Mesendoderm (in vitro differentiated cells): ENCODE data around the gene DENND1A.

Experiments
- DNase-seq: peaks from one replicate; pipeline ENCODE4 v3.0.0; 2013
- H2AK5ac ChIP-seq: 2 replicates; pipeline ENCODE4 v1.6.1; 2013; ENCODE audit warnings: low read length, inconsistent platforms
- H2BK120ac ChIP-seq: 2 replicates; pipeline ENCODE4 v1.6.1; 2013; ENCODE audit warnings: low read depth, mild to moderate bottlenecking, low read length, moderate library complexity, mixed read lengths
- H2BK15ac ChIP-seq: replicated peaks from 2 replicates; pipeline ENCODE4 v1.6.1; 2013; ENCODE audit warnings: low read depth, mild to moderate bottlenecking, moderate library complexity
- H2BK5ac ChIP-seq: 2 replicates; pipeline ENCODE4 v1.6.1; 2013; ENCODE audit warnings: low read length, inconsistent platforms
- H3K18ac ChIP-seq: 2 replicates; pipeline ENCODE4 v1.6.1; 2013; ENCODE audit warnings: mild to moderate bottlenecking, low read length, mixed read lengths
- H3K23ac ChIP-seq: one replicate; pipeline ENCODE4 v1.6.1; 2013; ENCODE audit warnings: low read length
- H3K27ac ChIP-seq: 2 replicates; pipeline ENCODE4 v1.5.1; 2013; ENCODE audit warnings: low read depth, mild to moderate bottlenecking, inconsistent platforms, low read length, moderate library complexity
- H3K27me3 ChIP-seq: 2 replicates; pipeline ENCODE4 v1.6.1; 2013; ENCODE audit warnings: low read length, control low read depth, mild to moderate bottlenecking, inconsistent platforms; ENCODE audit not compliant: insufficient read depth, poor library complexity
- H3K36me3 ChIP-seq: 2 replicates; pipeline ENCODE4 v1.6.1; 2013; ENCODE audit warnings: low read length, inconsistent platforms; ENCODE audit not compliant: control insufficient read depth, insufficient read depth
- H3K4ac ChIP-seq: one replicate; pipeline ENCODE4 v1.6.1; 2013; ENCODE audit warnings: low read depth, mild to moderate bottlenecking, low read length, moderate library complexity
- H3K4me1 ChIP-seq: 2 replicates; pipeline ENCODE4 v1.6.1; 2013; ENCODE audit warnings: low read depth, low read length, inconsistent platforms; ENCODE audit not compliant: control insufficient read depth
- H3K4me2 ChIP-seq: 2 replicates; pipeline ENCODE4 v1.6.1; 2013; ENCODE audit warnings: low read length
- H3K4me3 ChIP-seq: 2 replicates; pipeline ENCODE4 v1.5.1; 2013; ENCODE audit warnings: mild to moderate bottlenecking, low read length
- H3K56ac ChIP-seq: one replicate; pipeline ENCODE4 v1.6.1; 2013; ENCODE audit warnings: low read length
- H3K79me1 ChIP-seq: 2 replicates; pipeline ENCODE4 v1.6.1; 2013; ENCODE audit warnings: low read length, inconsistent platforms
- H3K79me2 ChIP-seq: 2 replicates; pipeline ENCODE4 v1.6.1; 2013; ENCODE audit warnings: mild to moderate bottlenecking, low read length; ENCODE audit not compliant: control insufficient read depth, insufficient read depth
- H3K9ac ChIP-seq: 2 replicates; pipeline ENCODE4 v1.6.1; 2013; ENCODE audit warnings: low read length, inconsistent platforms
- H4K5ac ChIP-seq: one replicate; pipeline ENCODE4 v1.6.1; 2013; ENCODE audit warnings: low read length
- H4K8ac ChIP-seq: one replicate; pipeline ENCODE4 v1.6.1; 2013; ENCODE audit warnings: low read depth, mild to moderate bottlenecking, control low read depth, low read length, moderate library complexity
- WGBS: extraction: QIAGEN DNeasy Blood & Tissue Kit; methylation state at CpG from one replicate; pipeline ENCODE4 v1.1.7; 2013; ENCODE audit warnings: low lambda C conversion rate, missing lambda C conversion rate; ENCODE audit not compliant: insufficient coverage; ENCODE audit errors: extremely low coverage; 5-methylcytosine and 5-hydroxymethylcytosine counted together

The DENND1A gene

DNA sequence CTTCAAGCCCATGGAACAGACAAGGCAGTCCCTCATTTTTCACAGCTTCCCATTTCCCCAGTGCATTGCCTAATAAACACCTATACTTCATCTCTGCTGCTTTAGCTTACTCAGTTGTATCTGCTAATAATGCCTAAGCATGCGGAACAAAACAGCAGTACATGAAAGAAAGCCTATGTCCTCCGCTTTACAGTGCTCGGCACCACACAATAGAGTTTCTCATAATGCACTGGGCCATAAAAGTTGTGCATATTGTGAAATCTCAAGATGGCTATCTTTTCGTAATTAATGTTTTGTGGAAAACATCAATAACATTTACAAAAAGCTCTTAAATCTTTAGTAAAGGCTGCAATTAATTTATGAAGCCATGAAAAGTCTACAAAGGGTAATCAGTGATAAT lies 69.3 kb downstream of the DENND1A start:
- Histone ChIP-seq H4K8ac (no peak overlapping the region), H3K27me3 (no peaks in the 10 kb centered on the region), H3K4me3 (no peak overlapping the region), H3K36me3 (no peaks in the 10 kb centered on the region), H3K4me2 (no peak overlapping the region), H4K5ac (no peak overlapping the region), H3K4ac (no peak overlapping the region), H3K56ac (no peak overlapping the region), H3K79me1 (no peaks in the 10 kb centered on the region), H3K18ac (no peak overlapping the region), H3K4me1 (peaks cover 21% of the 10 kb centered on the region), H2BK5ac (no peak overlapping the region), H3K27ac (no peak overlapping the region), H3K23ac (no peak overlapping the region), H2BK15ac (peak overlapping the region; percentile 85), H2BK120ac (no peak overlapping the region), H3K79me2 (no peaks in the 10 kb centered on the region), H3K9ac (no peak overlapping the region), H2AK5ac (no peak overlapping the region)
- WGBS, result no CpG with 5 or more reads among the region's 4 CpGs
- no peak for DNase-seq

DNA sequence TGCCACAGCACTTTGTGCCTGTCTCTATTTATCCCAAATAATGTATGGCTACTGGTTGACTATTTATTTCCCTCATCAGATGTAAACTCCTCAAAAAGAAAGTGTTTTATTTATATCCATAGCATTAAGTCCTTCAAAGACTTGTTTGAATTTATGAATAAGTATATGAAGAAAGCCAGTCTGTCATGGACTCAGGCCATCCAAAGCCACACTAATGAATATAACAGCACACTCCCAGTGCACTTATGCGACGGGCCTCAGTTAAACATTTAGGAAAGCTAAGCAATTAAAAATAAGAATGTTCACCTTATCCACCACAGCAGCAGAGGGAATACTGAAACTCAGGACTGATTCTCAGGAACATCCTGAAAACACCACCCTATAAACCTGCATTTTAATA lies 77.5 kb downstream of the DENND1A start:
- H4K5ac ChIP-seq, result no peak overlapping the region
- no peaks in the 10 kb centered on the region for H3K36me3 ChIP-seq
- H2BK5ac ChIP-seq, result no peak overlapping the region
- no peak overlapping the region for H2BK15ac ChIP-seq
- H3K4ac ChIP-seq, result no peak overlapping the region
- no peak overlapping the region for H3K23ac ChIP-seq
- no peak overlapping the region for H3K9ac ChIP-seq
- no CpG with 5 or more reads among the region's 2 CpGs for WGBS
- H3K56ac ChIP-seq, result no peak overlapping the region
- DNase-seq, result no peak
- no peak overlapping the region for H3K27ac ChIP-seq
- H3K79me2 ChIP-seq, result no peaks in the 10 kb centered on the region
- no peak overlapping the region for H3K4me2 ChIP-seq
- H2AK5ac ChIP-seq, result no peak overlapping the region
- H3K4me3 ChIP-seq, result no peak overlapping the region
- no peak overlapping the region for H4K8ac ChIP-seq
- no peaks in the 10 kb centered on the region for H3K4me1 ChIP-seq
- no peak overlapping the region for H3K18ac ChIP-seq
- no peaks in the 10 kb centered on the region for H3K27me3 ChIP-seq
- H3K79me1 ChIP-seq, result no peaks in the 10 kb centered on the region
- H2BK120ac ChIP-seq, result no peak overlapping the region

DNA sequence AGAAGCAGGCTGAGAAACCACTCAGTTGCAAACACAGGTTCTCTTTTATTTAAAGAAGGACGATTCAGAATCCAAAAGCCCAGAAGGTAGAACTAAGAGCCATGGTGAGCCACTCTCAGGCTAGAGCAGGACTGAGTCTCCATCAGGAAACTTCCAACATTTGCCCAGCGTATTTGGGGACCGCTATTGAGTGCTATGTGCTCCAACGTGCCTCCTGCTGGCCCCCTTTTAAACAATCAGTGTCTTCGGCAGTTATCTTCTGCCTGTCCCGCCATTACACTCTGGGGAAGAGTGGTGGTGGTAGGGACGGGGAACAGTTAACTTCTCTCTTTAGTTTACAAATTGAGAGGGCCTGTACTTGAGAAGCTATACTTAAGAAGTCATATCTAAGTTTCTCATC lies 78.1 kb downstream of the DENND1A start:
- Histone ChIP-seq H3K4me3 (no peak overlapping the region), H3K27me3 (no peaks in the 10 kb centered on the region), H2BK5ac (no peak overlapping the region), H3K36me3 (no peaks in the 10 kb centered on the region), H4K8ac (no peak overlapping the region), H3K23ac (no peak overlapping the region), H3K79me1 (no peaks in the 10 kb centered on the region), H3K4me2 (no peak overlapping the region), H2BK15ac (no peak overlapping the region), H4K5ac (no peak overlapping the region), H3K56ac (no peak overlapping the region), H3K27ac (no peak overlapping the region), H2BK120ac (no peak overlapping the region), H3K18ac (no peak overlapping the region), H3K79me2 (no peaks in the 10 kb centered on the region), H3K4ac (no peak overlapping the region), H3K4me1 (no peaks in the 10 kb centered on the region), H3K9ac (no peak overlapping the region), H2AK5ac (no peak overlapping the region)
- peak; percentile 33 for DNase-seq
- WGBS, result no CpG with 5 or more reads among the region's 7 CpGs

DNA sequence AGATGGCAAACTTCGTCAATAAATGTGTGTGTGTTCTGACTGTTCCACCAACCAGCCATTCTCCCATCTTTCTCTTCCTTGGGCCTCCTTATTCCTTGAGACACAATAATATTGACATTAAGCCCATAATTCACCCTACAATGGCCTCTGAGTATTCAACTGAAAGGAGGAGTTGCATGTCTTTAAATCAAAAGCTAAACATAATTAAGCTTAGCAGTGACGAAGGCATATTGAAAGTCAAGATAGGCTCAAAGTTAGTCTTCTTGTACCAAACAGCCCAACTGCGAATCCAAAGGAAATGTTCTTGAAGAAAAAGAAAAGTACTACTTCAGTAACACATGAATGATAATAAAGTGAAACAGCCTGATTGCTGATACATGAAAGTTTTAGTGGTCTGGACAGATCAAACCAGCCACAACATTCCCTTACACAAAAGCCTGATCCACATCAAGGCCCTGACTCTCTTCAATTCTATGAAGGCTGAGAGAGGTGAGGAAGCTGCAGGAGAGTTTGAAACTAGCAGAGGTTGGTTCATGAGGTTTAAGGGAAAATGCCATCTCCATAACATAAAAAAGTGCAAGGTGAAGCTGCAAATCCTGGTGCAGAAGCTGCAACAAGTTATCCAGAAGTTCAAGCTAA lies 81.4 kb downstream of the DENND1A start:
- no peak overlapping the region for H2BK15ac ChIP-seq
- no CpG with 5 or more reads among the region's 3 CpGs for WGBS

DNA sequence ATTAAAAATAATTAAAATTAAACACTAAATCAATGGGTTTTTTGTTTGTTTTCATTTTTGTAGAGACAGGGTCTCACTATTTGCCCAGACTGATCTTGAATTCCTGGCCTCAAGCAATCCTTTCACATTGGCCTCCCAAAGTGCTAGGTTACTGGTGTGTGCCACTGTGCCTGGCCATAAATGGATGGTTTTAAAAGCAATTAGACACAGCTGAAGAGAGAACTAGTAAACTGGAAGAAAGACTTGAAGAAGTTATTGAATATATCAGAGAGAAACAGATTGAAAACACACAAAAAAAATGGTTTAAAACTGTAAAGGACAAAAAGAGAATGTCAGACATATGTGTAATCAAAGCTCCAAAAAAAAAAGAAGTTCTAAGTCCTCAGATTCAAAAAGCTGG lies 83.0 kb downstream of the DENND1A start:
- no peak overlapping the region for H2BK120ac ChIP-seq
- H3K23ac ChIP-seq, result no peak overlapping the region
- no peak overlapping the region for H2BK5ac ChIP-seq
- H3K79me1 ChIP-seq, result no peaks in the 10 kb centered on the region
- no peak overlapping the region for H2AK5ac ChIP-seq
- no peak overlapping the region for H4K5ac ChIP-seq
- no peak overlapping the region for H3K4ac ChIP-seq
- H3K36me3 ChIP-seq, result no peaks in the 10 kb centered on the region
- no peak overlapping the region for H3K27ac ChIP-seq
- no peak overlapping the region for H3K18ac ChIP-seq
- no peak overlapping the region for H3K4me2 ChIP-seq
- H3K4me3 ChIP-seq, result no peak overlapping the region
- H3K56ac ChIP-seq, result no peak overlapping the region
- H4K8ac ChIP-seq, result no peak overlapping the region
- no peaks in the 10 kb centered on the region for H3K79me2 ChIP-seq
- H3K9ac ChIP-seq, result no peak overlapping the region
- DNase-seq, result no peak
- H3K4me1 ChIP-seq, result no peaks in the 10 kb centered on the region
- H2BK15ac ChIP-seq, result no peak overlapping the region
- no peaks in the 10 kb centered on the region for H3K27me3 ChIP-seq

More for the DNA sequence above, 81.4 kb downstream of the DENND1A start:
- Histone ChIP-seq H3K4me3 (no peak overlapping the region), H3K27ac (no peak overlapping the region), H2BK5ac (no peak overlapping the region), H4K5ac (no peak overlapping the region), H3K79me2 (no peaks in the 10 kb centered on the region), H4K8ac (no peak overlapping the region), H2BK120ac (no peak overlapping the region), H3K79me1 (no peaks in the 10 kb centered on the region), H3K27me3 (no peaks in the 10 kb centered on the region), H3K56ac (no peak overlapping the region), H3K4me2 (no peak overlapping the region), H3K4ac (no peak overlapping the region), H3K9ac (no peak overlapping the region), H3K23ac (no peak overlapping the region), H2AK5ac (no peak overlapping the region), H3K18ac (no peak overlapping the region), H3K4me1 (no peaks in the 10 kb centered on the region), H3K36me3 (no peaks in the 10 kb centered on the region)
- no peak for DNase-seq

DNA sequence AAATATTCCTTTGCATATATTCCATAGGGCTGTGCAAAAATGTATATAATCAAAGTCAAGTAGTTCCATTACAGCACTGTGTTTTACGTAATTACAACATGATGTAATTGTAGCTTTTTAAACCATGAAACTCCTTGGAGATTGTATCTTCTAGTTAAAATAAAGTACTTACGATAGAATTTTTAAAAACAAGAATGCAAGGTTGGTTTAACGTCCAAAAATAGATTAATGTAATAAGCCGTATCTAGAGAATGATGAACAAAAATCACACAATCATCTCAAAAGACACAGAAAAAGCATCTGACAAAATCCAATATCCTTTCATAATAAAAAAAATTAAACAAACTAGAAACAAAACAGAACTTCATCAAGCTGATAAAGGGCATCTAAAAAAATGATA lies 86.2 kb downstream of the DENND1A start:
- Histone ChIP-seq H3K79me1 (no peaks in the 10 kb centered on the region), H3K9ac (no peak overlapping the region), H3K4me3 (no peak overlapping the region), H2BK15ac (no peak overlapping the region), H3K27me3 (no peaks in the 10 kb centered on the region), H3K27ac (no peak overlapping the region), H3K23ac (no peak overlapping the region), H3K36me3 (no peaks in the 10 kb centered on the region), H4K5ac (no peak overlapping the region), H2BK5ac (no peak overlapping the region), H3K4me2 (no peak overlapping the region), H3K79me2 (no peaks in the 10 kb centered on the region), H3K56ac (no peak overlapping the region), H3K4me1 (no peaks in the 10 kb centered on the region), H4K8ac (no peak overlapping the region), H3K4ac (no peak overlapping the region), H3K18ac (no peak overlapping the region), H2AK5ac (no peak overlapping the region), H2BK120ac (no peak overlapping the region)
- no peak for DNase-seq
- no CpG with 5 or more reads among the region's 4 CpGs for WGBS
